Measurements from ENCODE around the gene TPBG. TPM values are rescaled to one million over a fixed set of nuclear protein-coding genes. Genes with fewer than 3 reads are reported as not detected.

TPBG gene
- total and polyA plus RNA-seq, 2 of the 4 experiments (the other 2 are of a cell fraction) = 19.7 to 71.7 TPM

DNA sequence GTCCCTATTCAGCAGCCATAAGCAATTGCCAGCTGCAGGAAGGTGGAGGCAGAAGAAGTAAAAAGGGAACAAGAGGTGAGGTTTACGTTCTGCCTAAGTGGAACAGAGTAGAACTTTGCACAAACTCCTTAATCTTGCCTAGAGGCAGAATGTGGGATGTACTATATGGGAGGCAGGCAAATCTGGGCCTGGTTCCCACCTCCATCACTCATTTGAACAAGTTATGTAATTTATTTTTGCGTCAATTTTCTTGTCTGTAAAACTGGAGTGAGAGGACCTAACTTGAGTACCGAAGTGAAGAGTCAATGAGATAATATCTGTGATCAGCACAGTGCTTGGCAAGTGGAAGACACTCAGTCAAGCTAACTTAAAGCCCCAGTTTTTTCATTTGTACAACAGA is 2.0 kb upstream of the TPBG start:
- peaks cover 18% of the 10 kb centered on the region for H4K20me1 ChIP-seq (ENCODE audit: insufficient read depth, low read length)
- H3K79me1 ChIP-seq (ENCODE audit: low read depth in 1 of 2, low read length in 2 of 2) = peaks cover 0 to 19% of the 10 kb centered on the region in 2 experiments; a peak in 3 of 4 replicates
- H3K4me1 ChIP-seq (ENCODE audit: control insufficient read depth, insufficient read depth, low read length) = peaks cover 8% of the 10 kb centered on the region
- intact Hi-C loops (cut with micrococcal nuclease) (loop anchor here (5.0 to 10.0 kb wide), 2 partner anchors 89 to 1153 kb away; partner anchors contain the start of gene PRSS35), in situ Hi-C loops (cut with MboI; ENCODE audit: low sequenced_read_pairs) (loop anchor here (25.0 kb wide), 1 partner anchor 701 kb away; the partner anchor contains the start of genes DOP1A and UBE3D), dilution Hi-C loops (cut with HindIII; ENCODE audit: low sequenced_read_pairs, unreplicated experiment) (no loop called here)
- H3K36me3 ChIP-seq (ENCODE audit: control insufficient read depth, insufficient read depth, low read length) = peaks cover 12% of the 10 kb centered on the region
- peak overlapping the region; percentile 2; the same call in 1 of the 3 replicates for H2BK15ac ChIP-seq (ENCODE audit: low read depth, low read length)
- ATAC-seq (ENCODE audit: low read depth) = no peak
- H2AK5ac ChIP-seq (ENCODE audit: low read depth, low read length) = no peak overlapping the region
- TF ChIP-seq MAZ (IDR thresholded peaks at IDR 0.05; ENCODE audit: borderline replicate concordance, low read depth, low read length) (no peak), MAFK (IDR thresholded peaks at IDR 0.05; ENCODE audit: low read depth, low read length) (no peak), NFE2L2 (IDR thresholded peaks at IDR 0.05; ENCODE audit: low read depth, low read length) (no peak), MXI1 (IDR thresholded peaks at IDR 0.05; ENCODE audit: borderline replicate concordance, low read depth, low read length) (no peak), SMC3 (IDR thresholded peaks at IDR 0.05; ENCODE audit: low read depth, low read length) (no peak), RAD21 (IDR thresholded peaks at IDR 0.05; ENCODE audit: low read length) (no peak), FOS (IDR thresholded peaks at IDR 0.05; ENCODE audit: low read depth, low read length) (no peak), RFX5 (IDR thresholded peaks at IDR 0.05; ENCODE audit: low read depth, low read length) (no peak), RCOR1 (IDR thresholded peaks at IDR 0.05; ENCODE audit: insufficient replicate concordance, low read length) (no peak), CHD1 (IDR thresholded peaks at IDR 0.05; ENCODE audit: low read depth, low read length) (no peak)
- TF ChIP-seq, protein P1, sequence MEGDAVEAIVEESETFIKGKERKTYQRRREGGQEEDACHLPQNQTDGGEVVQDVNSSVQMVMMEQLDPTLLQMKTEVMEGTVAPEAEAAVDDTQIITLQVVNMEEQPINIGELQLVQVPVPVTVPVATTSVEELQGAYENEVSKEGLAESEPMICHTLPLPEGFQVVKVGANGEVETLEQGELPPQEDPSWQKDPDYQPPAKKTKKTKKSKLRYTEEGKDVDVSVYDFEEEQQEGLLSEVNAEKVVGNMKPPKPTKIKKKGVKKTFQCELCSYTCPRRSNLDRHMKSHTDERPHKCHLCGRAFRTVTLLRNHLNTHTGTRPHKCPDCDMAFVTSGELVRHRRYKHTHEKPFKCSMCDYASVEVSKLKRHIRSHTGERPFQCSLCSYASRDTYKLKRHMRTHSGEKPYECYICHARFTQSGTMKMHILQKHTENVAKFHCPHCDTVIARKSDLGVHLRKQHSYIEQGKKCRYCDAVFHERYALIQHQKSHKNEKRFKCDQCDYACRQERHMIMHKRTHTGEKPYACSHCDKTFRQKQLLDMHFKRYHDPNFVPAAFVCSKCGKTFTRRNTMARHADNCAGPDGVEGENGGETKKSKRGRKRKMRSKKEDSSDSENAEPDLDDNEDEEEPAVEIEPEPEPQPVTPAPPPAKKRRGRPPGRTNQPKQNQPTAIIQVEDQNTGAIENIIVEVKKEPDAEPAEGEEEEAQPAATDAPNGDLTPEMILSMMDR (conservative IDR thresholded peaks at IDR 0.05; ENCODE audit: low read depth, low read length) = no peak
- TF ChIP-seq, protein P2, sequence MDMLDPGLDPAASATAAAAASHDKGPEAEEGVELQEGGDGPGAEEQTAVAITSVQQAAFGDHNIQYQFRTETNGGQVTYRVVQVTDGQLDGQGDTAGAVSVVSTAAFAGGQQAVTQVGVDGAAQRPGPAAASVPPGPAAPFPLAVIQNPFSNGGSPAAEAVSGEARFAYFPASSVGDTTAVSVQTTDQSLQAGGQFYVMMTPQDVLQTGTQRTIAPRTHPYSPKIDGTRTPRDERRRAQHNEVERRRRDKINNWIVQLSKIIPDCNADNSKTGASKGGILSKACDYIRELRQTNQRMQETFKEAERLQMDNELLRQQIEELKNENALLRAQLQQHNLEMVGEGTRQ (IDR thresholded peaks at IDR 0.05; ENCODE audit: low read depth, low read length) = no peak
- no peak overlapping the region for H4K5ac ChIP-seq (ENCODE audit: low read depth, low read length)
- DNase-seq = no peak
- H2BK120ac ChIP-seq (ENCODE audit: low read depth, low read length) = no peak overlapping the region
- H2BK20ac ChIP-seq (ENCODE audit: low read depth, low read length) = no peak overlapping the region
- no peak overlapping the region for H3K14ac ChIP-seq (replicated peaks; ENCODE audit: low read depth, low read length)
- H3K9me3 ChIP-seq (ENCODE audit: control insufficient read depth, insufficient read depth, low read length) = no peaks in the 10 kb centered on the region
- H3K27me3 ChIP-seq (ENCODE audit: control insufficient read depth, insufficient read depth, low read length) = no peaks in the 10 kb centered on the region
- ChIA-PET POLR2A (ENCODE audit: unreplicated experiment) (no interaction called here), CTCF (no interaction called here)
- H3K4me2 ChIP-seq (ENCODE audit: low read depth, low read length) = no peak overlapping the region
- H2AK9ac ChIP-seq (replicated peaks; ENCODE audit: low read depth, low read length, poor library complexity) = no peak overlapping the region
- no peak overlapping the region for H3K9ac ChIP-seq (ENCODE audit: low read depth, low read length)
- no peak overlapping the region for H3K23ac ChIP-seq (ENCODE audit: low read depth, low read length)
- H2AFZ ChIP-seq (replicated peaks; ENCODE audit: low read length, poor library complexity) = no peak overlapping the region
- no peak overlapping the region for H3K4me3 ChIP-seq (ENCODE audit: insufficient read depth, low read depth, low read length)
- H2BK5ac ChIP-seq (ENCODE audit: low read depth, low read length, poor library complexity, severe bottlenecking) = no peak overlapping the region
- no TSS peak for BruUV-seq (replicated peaks)
- no CpG with 5 or more reads among the region's 3 CpGs for WGBS, 2 experiments (ENCODE audit: extremely low coverage in 2 of 2, insufficient read length in 1 of 2)
- H3K4ac ChIP-seq (ENCODE audit: low read depth, low read length) = 0 out of 2 replicates have a peak overlapping the region, but pooled peaks have one; percentile 5
- H3K9me1 ChIP-seq (ENCODE audit: insufficient read depth, low read length) = peaks cover 9% of the 10 kb centered on the region
- no peak overlapping the region; the same call in 1 of the 2 replicates for H3K18ac ChIP-seq (ENCODE audit: low read depth, low read length)
- no peak overlapping the region for H4K91ac ChIP-seq (ENCODE audit: insufficient read depth, low read depth, low read length)
- H4K8ac ChIP-seq (ENCODE audit: low read depth in 2 of 2, low read length in 2 of 2) = 0 out of 4 replicates have a peak overlapping the region, but pooled peaks of 1 of the 2 experiments have one; percentile 19
- H3K56ac ChIP-seq (ENCODE audit: extremely low read depth, insufficient read depth, low read length) = no peak overlapping the region
- no peak overlapping the region for H3K27ac ChIP-seq (ENCODE audit: insufficient read depth, low read length)
